AG09319 (cell line): ENCODE measurements around the gene TMPRSS6.

Source experiments
- DNase-seq: peaks from one replicate; pipeline ENCODE4 v3.0.0-alpha.2; 2010; ENCODE audit warnings: low read depth; ENCODE audit errors: extremely low read depth
- CTCF ChIP-seq: IDR thresholded peaks from 2 replicates; pipeline ENCODE4 v1.5.1; 2011; ENCODE audit warnings: low read depth, mild to moderate bottlenecking, inconsistent platforms, low read length, moderate library complexity

TMPRSS6 gene

GRCh38 chr22:37092997-37093396 lies 16.5 kb downstream of the TMPRSS6 start:
- no peak for TF ChIP-seq CTCF

GRCh38 chr22:37091994-37092393 lies 17.5 kb downstream of the TMPRSS6 start:
- no peak for TF ChIP-seq CTCF
- no peak for DNase-seq

More at GRCh38 chr22:37092997-37093396, 16.5 kb downstream of the TMPRSS6 start:
- no peak for DNase-seq

GRCh38 chr22:37090920-37091695 lies 18.4 kb downstream of the TMPRSS6 start:
- no peak for TF ChIP-seq CTCF
- DNase-seq, result no peak

GRCh38 chr22:37089434-37089833 lies 20.1 kb downstream of the TMPRSS6 start:
- DNase-seq, result no peak
- TF ChIP-seq CTCF, result no peak

- no peak for DNase-seq
- no peak for TF ChIP-seq CTCF
These were observed 20.6 kb downstream of the TMPRSS6 start for GRCh38 chr22:37088750-37089408.

GRCh38 chr22:37088108-37088605 lies 21.4 kb downstream of the TMPRSS6 start:
- no peak for DNase-seq
- no peak for TF ChIP-seq CTCF

- no peak for DNase-seq
- no peak for TF ChIP-seq CTCF
These were observed 23.3 kb downstream of the TMPRSS6 start for GRCh38 chr22:37086184-37086583.
